ENCODE results near the gene LANCL3. TPM values are rescaled to one million over a fixed set of nuclear protein-coding genes. Genes with fewer than 3 reads are reported as not detected.

Gene LANCL3
- total RNA-seq, 1 donor: 1.2 TPM

GRCh38 chrX:37726346-37726745 lies 154.9 kb downstream of the LANCL3 start:
- H3K4me3 ChIP-seq (ENCODE audit: low read length): no peak overlapping the region

More at GRCh38 chrX:37726346-37726745, 154.9 kb downstream of the LANCL3 start:
- H3K27me3 ChIP-seq (ENCODE audit: insufficient read depth, low read length): no peaks in the 10 kb centered on the region
- no peaks in the 10 kb centered on the region for H3K4me1 ChIP-seq (ENCODE audit: insufficient read depth, low read length)
- no peaks in the 10 kb centered on the region for H3K9me3 ChIP-seq (ENCODE audit: low read depth, low read length)

Other genes with a start within 250 kb of the LANCL3 start
- gene PRRG1, start 222.3 kb upstream of the LANCL3 start, total RNA-seq: not detected
- 3.6 TPM for gene XK, start 114.1 kb downstream of the LANCL3 start, total RNA-seq
- 284 TPM for gene CYBB, start 208.4 kb downstream of the LANCL3 start, total RNA-seq

All from mononuclear cell (primary cell).